DOHH2 (cell line): Measurements from ENCODE around the gene PRKAG1.

ENCODE experiments used
- H3F3A ChIP-seq: fragments of 200-600 bp; sonication (generic), shearing (Covaris generic); 2 replicates; pipeline ENCODE4 v1.6.0; 2016; ENCODE audit warnings: antibody characterized with exemption, mild to moderate bottlenecking; ENCODE audit not compliant: control insufficient read depth, insufficient read depth
- H3K27ac ChIP-seq: fragments of 200-600 bp; sonication (generic); 2 replicates; pipeline ENCODE4 v1.5.1; 2014; ENCODE audit warnings: low read depth, mild to moderate bottlenecking, low read length, moderate library complexity
- H3K27me3 ChIP-seq: fragments of 200-600 bp; sonication (generic); 2 replicates; pipeline ENCODE4 v1.6.1; 2014; ENCODE audit warnings: mild to moderate bottlenecking, low read length, mixed read lengths; ENCODE audit not compliant: control insufficient read depth
- H3K36me3 ChIP-seq: fragments of 200-600 bp; sonication (generic); 2 replicates; pipeline ENCODE4 v1.6.1; 2014; ENCODE audit warnings: mild to moderate bottlenecking, low read length, moderate library complexity, mixed read lengths; ENCODE audit not compliant: control insufficient read depth
- H3K4me1 ChIP-seq: fragments of 200-600 bp; sonication (generic); 2 replicates; pipeline ENCODE4 v1.6.1; 2014; ENCODE audit warnings: mild to moderate bottlenecking, low read length, mixed read lengths; ENCODE audit not compliant: control insufficient read depth
- H3K4me2 ChIP-seq: fragments of 200-600 bp; sonication (generic); 2 replicates; pipeline ENCODE4 v1.6.0; 2014; ENCODE audit warnings: mild to moderate bottlenecking, low read length, moderate library complexity
- H3K4me3 ChIP-seq: fragments of 200-600 bp; sonication (generic); 2 replicates; pipeline ENCODE4 v1.5.1; 2014; ENCODE audit warnings: mild to moderate bottlenecking, low read length, mixed read lengths
- H3K79me2 ChIP-seq: fragments of 200-600 bp; sonication (generic); 2 replicates; pipeline ENCODE4 v1.6.1; 2014; ENCODE audit warnings: mild to moderate bottlenecking, low read length, mixed read lengths; ENCODE audit not compliant: control insufficient read depth
- H3K9me2 ChIP-seq: fragments of 200-600 bp; sonication (generic); replicated peaks from 2 replicates; pipeline ENCODE4 v1.6.1; 2014; ENCODE audit warnings: mild to moderate bottlenecking, low read length, mixed read lengths; ENCODE audit not compliant: control insufficient read depth
- H3K9me3 ChIP-seq: fragments of 200-600 bp; sonication (generic); 2 replicates; pipeline ENCODE4 v1.6.1; 2014; ENCODE audit warnings: antibody characterized with exemption, low read length, mixed read lengths; ENCODE audit not compliant: control insufficient read depth, insufficient read depth
- H4K20me1 ChIP-seq: fragments of 200-600 bp; sonication (generic); 2 replicates; pipeline ENCODE4 v1.6.0; 2014; ENCODE audit warnings: low read depth, mild to moderate bottlenecking, antibody characterized with exemption, low read length, moderate library complexity; ENCODE audit not compliant: control insufficient read depth, insufficient read depth
- EZH2phosphoT487 ChIP-seq: fragments of 200-600 bp; sonication (generic); IDR thresholded peaks from 2 replicates; pipeline ENCODE4 v1.6.1; 2017; ENCODE audit warnings: borderline replicate concordance, mild to moderate bottlenecking, antibody characterized with exemption, low read length, moderate library complexity, mixed read lengths
- TF ChIP-seq, protein P1 (sequence below): fragments of 200-600 bp; sonication (generic); IDR thresholded peaks from one replicate; pipeline ENCODE4 v1.5.1; 2014; ENCODE audit warnings: antibody characterized with exemption, mild to moderate bottlenecking, low read depth, low read length; ENCODE audit not compliant: poor library complexity, severe bottlenecking

Gene PRKAG1

DNA sequence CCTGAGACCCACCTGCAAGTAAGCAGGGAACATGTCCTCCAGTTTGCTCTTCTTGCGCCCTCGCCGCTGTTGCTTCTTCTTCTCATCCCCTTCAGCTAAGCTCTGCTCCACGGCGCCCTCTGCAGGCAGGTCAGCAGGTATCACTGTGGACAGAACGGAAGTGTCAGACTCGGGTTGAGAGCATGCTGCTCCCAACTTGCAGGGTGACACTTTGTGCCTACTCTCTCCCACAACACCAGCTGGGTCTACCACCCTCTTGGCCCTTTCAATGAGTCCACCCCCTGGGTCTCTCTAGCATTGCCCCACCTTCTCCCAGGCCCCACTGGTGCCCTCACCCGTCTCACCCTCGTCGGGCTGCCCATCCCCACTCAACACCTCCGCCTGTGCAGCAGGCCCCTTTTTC lies 25.3 kb upstream of the PRKAG1 start:
- H3K9me3 ChIP-seq: no peaks in the 10 kb centered on the region
- H3K27ac ChIP-seq: no peak overlapping the region
- peaks cover 94% of the 10 kb centered on the region for H3K36me3 ChIP-seq
- H3K4me1 ChIP-seq: no peaks in the 10 kb centered on the region
- no peaks in the 10 kb centered on the region for H3F3A ChIP-seq
- no peaks in the 10 kb centered on the region for H3K9me2 ChIP-seq
- H3K4me3 ChIP-seq: no peak overlapping the region
- TF ChIP-seq, protein P1, sequence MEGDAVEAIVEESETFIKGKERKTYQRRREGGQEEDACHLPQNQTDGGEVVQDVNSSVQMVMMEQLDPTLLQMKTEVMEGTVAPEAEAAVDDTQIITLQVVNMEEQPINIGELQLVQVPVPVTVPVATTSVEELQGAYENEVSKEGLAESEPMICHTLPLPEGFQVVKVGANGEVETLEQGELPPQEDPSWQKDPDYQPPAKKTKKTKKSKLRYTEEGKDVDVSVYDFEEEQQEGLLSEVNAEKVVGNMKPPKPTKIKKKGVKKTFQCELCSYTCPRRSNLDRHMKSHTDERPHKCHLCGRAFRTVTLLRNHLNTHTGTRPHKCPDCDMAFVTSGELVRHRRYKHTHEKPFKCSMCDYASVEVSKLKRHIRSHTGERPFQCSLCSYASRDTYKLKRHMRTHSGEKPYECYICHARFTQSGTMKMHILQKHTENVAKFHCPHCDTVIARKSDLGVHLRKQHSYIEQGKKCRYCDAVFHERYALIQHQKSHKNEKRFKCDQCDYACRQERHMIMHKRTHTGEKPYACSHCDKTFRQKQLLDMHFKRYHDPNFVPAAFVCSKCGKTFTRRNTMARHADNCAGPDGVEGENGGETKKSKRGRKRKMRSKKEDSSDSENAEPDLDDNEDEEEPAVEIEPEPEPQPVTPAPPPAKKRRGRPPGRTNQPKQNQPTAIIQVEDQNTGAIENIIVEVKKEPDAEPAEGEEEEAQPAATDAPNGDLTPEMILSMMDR: peak; percentile 87
- TF ChIP-seq EZH2phosphoT487: no peak
- 0 out of 2 replicates have a peak, but pooled peaks cover 3% of the 10 kb centered on the region for H4K20me1 ChIP-seq
- no peak overlapping the region for H3K4me2 ChIP-seq
- no peaks in the 10 kb centered on the region for H3K27me3 ChIP-seq
- H3K79me2 ChIP-seq: no peaks in the 10 kb centered on the region

DNA sequence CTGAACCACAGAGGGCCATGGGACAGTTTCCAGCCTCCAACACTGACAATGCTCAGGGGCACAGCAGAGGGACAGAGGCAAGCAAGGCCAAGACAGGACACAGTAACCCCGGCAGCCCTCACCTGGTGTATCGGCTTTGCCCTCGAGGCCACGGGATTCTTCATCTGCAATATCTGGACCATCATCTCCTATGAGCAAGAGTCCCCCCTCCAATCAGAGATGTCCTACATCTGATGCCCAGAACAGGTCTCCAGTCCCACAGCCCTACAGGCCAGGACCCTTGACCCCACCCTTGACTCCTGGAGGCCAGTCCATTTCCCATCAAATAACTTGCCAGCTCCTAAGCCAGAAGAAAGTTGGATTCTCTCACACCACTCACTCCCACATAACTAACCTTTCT lies 24.7 kb upstream of the PRKAG1 start:
- Histone ChIP-seq H3K27me3 (no peaks in the 10 kb centered on the region), H3K27ac (no peak overlapping the region), H3F3A (no peaks in the 10 kb centered on the region), H3K4me1 (no peaks in the 10 kb centered on the region), H3K79me2 (no peaks in the 10 kb centered on the region), H3K4me2 (no peak overlapping the region), H4K20me1 (0 out of 2 replicates have a peak, but pooled peaks cover 3% of the 10 kb centered on the region), H3K9me2 (no peaks in the 10 kb centered on the region), H3K4me3 (no peak overlapping the region), H3K9me3 (no peaks in the 10 kb centered on the region), H3K36me3 (peaks cover 94% of the 10 kb centered on the region)
- TF ChIP-seq, protein P1: no peak
- no peak for TF ChIP-seq EZH2phosphoT487

DNA sequence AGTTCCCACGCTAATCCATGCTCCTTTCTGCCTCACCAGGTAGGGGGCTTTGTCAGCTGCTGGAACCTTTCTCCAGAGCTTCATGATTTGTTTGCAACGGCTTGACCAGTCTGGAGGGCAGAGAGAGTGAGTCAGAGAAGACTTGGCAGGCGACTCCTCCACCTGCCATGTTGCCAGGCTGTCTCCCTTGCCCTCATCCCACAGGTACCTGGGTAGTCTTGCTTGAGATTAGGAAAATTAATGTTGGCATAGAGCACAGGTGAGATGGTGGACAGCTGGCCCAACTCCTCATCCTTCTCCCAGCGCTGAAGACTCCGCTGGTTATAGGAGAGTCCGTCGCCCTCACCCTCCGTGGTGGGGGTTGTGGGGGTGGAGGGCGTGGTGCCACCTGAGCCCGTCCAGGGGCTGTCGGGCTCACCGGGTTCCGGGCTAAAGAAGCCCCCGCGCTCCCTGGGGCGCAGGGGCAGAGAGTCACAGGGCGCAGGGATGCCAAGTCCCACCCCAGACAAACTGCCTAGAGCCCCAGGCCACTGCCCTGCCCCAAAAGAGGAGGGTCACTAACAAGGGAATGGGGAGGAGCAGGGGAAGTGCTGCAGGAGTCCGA lies 23.4 kb upstream of the PRKAG1 start:
- Histone ChIP-seq H3K9me3 (no peaks in the 10 kb centered on the region), H4K20me1 (0 out of 2 replicates have a peak, but pooled peaks cover 3% of the 10 kb centered on the region), H3F3A (no peaks in the 10 kb centered on the region), H3K4me3 (no peak overlapping the region), H3K4me2 (no peak overlapping the region), H3K4me1 (no peaks in the 10 kb centered on the region), H3K27ac (no peak overlapping the region), H3K9me2 (no peaks in the 10 kb centered on the region), H3K36me3 (peaks cover 97% of the 10 kb centered on the region), H3K27me3 (no peaks in the 10 kb centered on the region), H3K79me2 (no peaks in the 10 kb centered on the region)
- TF ChIP-seq EZH2phosphoT487: no peak
- TF ChIP-seq, protein P1: no peak
